ENCODE data around the gene RBM33. TPM values are rescaled to one million over a fixed set of nuclear protein-coding genes. Genes with fewer than 3 reads are reported as not detected.
"Not testable (repeated sequence)": the region's sequence is repeated elsewhere in the genome, so short reads cannot be mapped to it uniquely, and the experiment has no call there.

The RBM33 gene
- total and polyA plus RNA-seq, 7 donors, result 11.6 to 49.3 (median 40.4) TPM

GRCh38 chr7:155612658-155613057 lies 31.8 kb upstream of the RBM33 start:
- DNase-seq, result no peak
- intact Hi-C loops (cut with DNase I), result no loop called here
- Histone ChIP-seq H3K27ac (no peak overlapping the region), H3K4me1 (no peaks in the 10 kb centered on the region), H3K9me3 (no peaks in the 10 kb centered on the region), H3K27me3 (ENCODE audit: insufficient read depth in 3 of 3, low read length in 2 of 3) (no peaks in the 10 kb centered on the region), H3K4me3 (no peak overlapping the region), H3K36me3 (ENCODE audit: insufficient read depth in 1 of 2, low read depth in 1 of 2) (no peaks in the 10 kb centered on the region)
- TF ChIP-seq CTCF (IDR thresholded peaks at IDR 0.05), result no peak
- WGBS, 3 donors, result 68 to 82% (median 81%) methylated on average over 8 to 10 of the region's 10 CpGs
- no peak for ATAC-seq

- H3K4me3 ChIP-seq; intact Hi-C loops (cut with DNase I); H3K27me3 ChIP-seq (ENCODE audit: insufficient read depth in 3 of 3, low read length in 2 of 3); H3K36me3 ChIP-seq (ENCODE audit: insufficient read depth in 1 of 2, low read depth in 1 of 2); ATAC-seq; H3K27ac ChIP-seq; DNase-seq; H3K9me3 ChIP-seq; H3K4me1 ChIP-seq: not testable (repeated sequence)
- WGBS, 3 donors, result 92 to 98% (median 96%) methylated on average over 6 of the region's 6 CpGs
Observed at GRCh38 chr7:155615085-155615484, 29.4 kb upstream of the RBM33 start.

DNA sequence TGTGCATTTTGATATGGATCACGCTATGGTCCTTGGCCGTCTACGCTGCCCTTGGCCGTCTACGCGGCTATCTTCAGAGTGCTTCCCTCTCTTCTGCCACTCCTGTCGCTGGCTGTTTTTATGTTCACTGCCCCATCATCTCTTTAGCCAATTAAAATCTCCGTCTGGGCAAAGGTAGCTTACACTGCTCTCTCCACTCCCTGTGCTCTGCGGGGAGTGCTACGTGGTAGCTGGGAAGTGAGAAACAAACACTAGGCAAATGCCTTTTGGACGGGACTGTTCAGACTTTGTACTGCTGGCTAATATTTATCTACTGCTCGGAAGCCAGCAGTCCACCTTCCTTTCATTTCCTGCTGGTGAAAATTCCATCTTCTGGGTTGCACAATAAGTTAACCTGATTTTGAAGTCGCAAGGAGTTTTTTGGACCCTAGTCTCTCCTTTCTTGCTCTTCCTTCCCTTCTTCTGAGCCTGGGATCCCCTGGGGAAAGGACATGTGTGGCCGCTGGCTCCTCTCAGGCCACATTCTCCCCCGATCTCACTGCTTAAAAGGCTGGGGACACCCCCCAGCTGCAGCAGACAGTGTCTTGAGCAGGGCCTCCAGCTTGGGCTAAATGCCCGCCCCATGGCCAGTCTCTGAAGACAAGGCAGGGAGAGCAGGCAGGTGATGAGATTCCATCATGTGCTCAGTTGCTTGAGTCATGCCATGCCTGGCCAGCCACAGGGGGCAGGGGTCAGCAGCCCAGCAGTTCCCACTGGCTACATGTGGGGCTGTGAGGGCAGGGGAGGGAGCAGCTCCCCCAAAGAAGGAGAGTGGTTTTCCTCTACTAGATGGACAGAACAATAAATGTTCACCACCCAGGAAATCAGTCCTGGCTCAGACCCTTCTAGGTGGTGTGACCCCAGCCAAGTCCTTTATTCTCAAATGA lies 25.5 kb upstream of the RBM33 start:
- Histone ChIP-seq H3K4me1 (no peaks in the 10 kb centered on the region), H3K4me3 (no peak overlapping the region), H3K27me3 (ENCODE audit: insufficient read depth in 3 of 3, low read length in 2 of 3) (no peaks in the 10 kb centered on the region), H3K36me3 (ENCODE audit: insufficient read depth in 1 of 2, low read depth in 1 of 2) (no peaks in the 10 kb centered on the region), H3K27ac (no peak overlapping the region), H3K9me3 (no peaks in the 10 kb centered on the region)
- no peak for TF ChIP-seq CTCF (IDR thresholded peaks at IDR 0.05)
- DNase-seq (no peak), ATAC-seq (no peak)
- intact Hi-C loops (cut with DNase I), result no loop called here
- 69 to 77% (median 72%) methylated on average over 16 of the region's 16 CpGs for WGBS, 3 donors

- no peaks in the 10 kb centered on the region for H3K36me3 ChIP-seq (ENCODE audit: insufficient read depth in 1 of 2, low read depth in 1 of 2)
- WGBS, 3 donors, result 82 to 92% (median 89%) methylated on average over 7 of the region's 7 CpGs
- H3K9me3 ChIP-seq, result no peaks in the 10 kb centered on the region
- no peaks in the 10 kb centered on the region for H3K4me1 ChIP-seq
- H3K27me3 ChIP-seq (ENCODE audit: insufficient read depth in 3 of 3, low read length in 2 of 3), result no peaks in the 10 kb centered on the region
- ATAC-seq, result no peak
- TF ChIP-seq CTCF (IDR thresholded peaks at IDR 0.05), result no peak
- H3K27ac ChIP-seq, result no peak overlapping the region
- intact Hi-C loops (cut with DNase I), result no loop called here
- no peak for DNase-seq
- H3K4me3 ChIP-seq, result no peak overlapping the region
Observed at GRCh38 chr7:155619634-155620271, 24.7 kb upstream of the RBM33 start.

- Histone ChIP-seq H3K27me3 (ENCODE audit: insufficient read depth in 3 of 3, low read length in 2 of 3) (no peaks in the 10 kb centered on the region), H3K27ac (no peak overlapping the region), H3K9me3 (no peaks in the 10 kb centered on the region), H3K4me3 (no peak overlapping the region), H3K4me1 (no peaks in the 10 kb centered on the region), H3K36me3 (ENCODE audit: insufficient read depth in 1 of 2, low read depth in 1 of 2) (no peaks in the 10 kb centered on the region)
- TF ChIP-seq CTCF (IDR thresholded peaks at IDR 0.05), result no peak
- 81 to 86% (median 83%) methylated on average over 6 of the region's 6 CpGs for WGBS, 3 donors
- ATAC-seq, result no peak
- DNase-seq, result no peak
- intact Hi-C loops (cut with DNase I), result no loop called here
Observed at GRCh38 chr7:155620497-155620896, 24.0 kb upstream of the RBM33 start.
